ENCODE results near the gene CHAC1.
"Not testable (repeated sequence)": the region's sequence is repeated elsewhere in the genome, so short reads cannot be mapped to it uniquely, and the experiment has no call there.

The CHAC1 gene

DNA sequence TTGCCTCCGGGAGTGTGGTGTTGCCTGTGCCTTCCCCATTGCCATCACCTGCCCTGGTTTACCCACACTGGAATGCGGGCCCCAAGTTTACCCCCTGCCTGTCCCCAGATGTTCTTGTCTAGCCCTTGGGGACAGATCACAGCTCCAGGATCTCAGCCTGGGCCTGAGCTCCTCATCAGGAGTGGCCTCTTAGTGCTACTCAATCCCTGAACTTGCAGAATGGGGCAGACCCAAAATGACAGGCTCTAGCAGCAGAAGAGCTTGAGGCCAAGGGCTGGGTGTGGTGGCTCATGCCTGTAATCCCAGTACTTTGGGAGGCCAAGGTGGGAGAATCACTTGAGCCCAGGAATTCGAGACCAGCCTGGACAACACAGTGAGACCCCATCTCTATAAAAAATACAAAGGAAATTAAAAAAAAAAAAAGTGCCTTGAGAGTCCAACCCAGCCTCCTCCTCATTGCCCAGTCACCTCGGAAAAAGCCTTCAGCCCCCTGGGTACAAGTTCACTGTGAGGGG lies 3.8 kb downstream of the CHAC1 start:
- no peak for DNase-seq (ENCODE audit: low read depth, low spot score)

DNA sequence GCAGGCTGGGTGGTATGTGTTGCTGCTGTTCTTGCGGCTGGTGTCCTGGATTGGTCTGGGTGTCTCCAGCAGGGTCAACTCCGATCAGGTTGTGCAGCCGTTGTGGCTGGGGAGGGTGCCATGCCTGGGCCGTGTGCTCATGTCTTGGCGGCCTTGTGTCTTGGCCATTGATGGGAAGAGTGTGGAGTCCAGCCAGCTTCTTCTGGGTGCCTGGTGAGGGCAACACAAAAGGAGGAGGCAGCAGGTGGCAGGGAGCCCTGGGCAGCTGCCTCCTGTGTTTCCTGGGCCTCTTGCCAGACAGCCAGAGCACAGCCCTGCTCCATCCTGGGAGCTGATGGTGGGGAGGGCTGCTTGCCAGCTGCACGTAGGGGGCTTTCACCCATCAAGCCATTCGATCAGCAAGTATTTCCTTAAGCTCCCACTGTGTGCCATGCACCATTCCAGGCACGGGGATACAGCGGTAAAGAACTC lies 4.3 kb downstream of the CHAC1 start:
- DNase-seq (ENCODE audit: low read depth, low spot score) = no peak

DNA sequence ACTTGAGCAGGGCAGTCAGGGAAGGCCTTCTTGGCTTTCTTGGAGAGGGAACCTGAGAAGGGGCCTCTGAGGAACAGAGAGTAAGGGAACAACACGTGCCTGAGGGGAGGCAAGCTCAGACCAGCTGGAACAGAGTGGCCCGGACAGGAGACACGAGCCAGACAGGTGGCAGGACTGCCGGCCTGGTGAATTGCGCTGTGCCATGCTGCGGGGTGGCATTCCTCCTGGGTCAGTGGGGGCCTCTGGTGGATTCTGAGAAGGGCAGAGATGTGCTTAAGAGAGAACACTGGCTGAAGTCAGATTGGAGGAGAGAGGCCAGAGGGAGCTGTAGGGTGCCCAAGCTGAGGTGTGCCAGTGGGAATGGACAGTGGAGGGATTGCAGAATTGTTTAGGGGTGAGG lies 4.9 kb downstream of the CHAC1 start:
- DNase-seq (ENCODE audit: low read depth, low spot score) = no peak

DNA sequence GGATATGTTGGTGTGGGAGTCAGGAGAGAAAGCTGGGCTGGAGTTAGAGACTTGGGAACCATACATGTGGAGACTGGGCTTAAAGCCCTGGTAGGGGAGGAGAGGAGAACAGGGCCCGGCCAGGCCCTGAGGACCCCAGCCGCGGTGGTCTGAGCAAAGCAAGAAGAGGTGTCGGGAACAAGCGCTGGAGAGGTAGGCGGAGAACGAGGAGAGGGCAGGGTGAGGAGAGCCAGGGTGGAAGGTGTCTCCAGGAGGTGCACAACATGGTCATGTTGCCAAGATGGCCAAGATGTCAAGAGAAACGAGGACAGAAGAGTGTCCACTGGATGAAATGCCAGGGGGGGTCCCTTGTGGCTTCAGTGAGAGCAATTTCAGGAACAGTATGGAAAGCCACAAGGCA lies 5.5 kb downstream of the CHAC1 start:
- no peak for DNase-seq (ENCODE audit: low read depth, low spot score)

DNA sequence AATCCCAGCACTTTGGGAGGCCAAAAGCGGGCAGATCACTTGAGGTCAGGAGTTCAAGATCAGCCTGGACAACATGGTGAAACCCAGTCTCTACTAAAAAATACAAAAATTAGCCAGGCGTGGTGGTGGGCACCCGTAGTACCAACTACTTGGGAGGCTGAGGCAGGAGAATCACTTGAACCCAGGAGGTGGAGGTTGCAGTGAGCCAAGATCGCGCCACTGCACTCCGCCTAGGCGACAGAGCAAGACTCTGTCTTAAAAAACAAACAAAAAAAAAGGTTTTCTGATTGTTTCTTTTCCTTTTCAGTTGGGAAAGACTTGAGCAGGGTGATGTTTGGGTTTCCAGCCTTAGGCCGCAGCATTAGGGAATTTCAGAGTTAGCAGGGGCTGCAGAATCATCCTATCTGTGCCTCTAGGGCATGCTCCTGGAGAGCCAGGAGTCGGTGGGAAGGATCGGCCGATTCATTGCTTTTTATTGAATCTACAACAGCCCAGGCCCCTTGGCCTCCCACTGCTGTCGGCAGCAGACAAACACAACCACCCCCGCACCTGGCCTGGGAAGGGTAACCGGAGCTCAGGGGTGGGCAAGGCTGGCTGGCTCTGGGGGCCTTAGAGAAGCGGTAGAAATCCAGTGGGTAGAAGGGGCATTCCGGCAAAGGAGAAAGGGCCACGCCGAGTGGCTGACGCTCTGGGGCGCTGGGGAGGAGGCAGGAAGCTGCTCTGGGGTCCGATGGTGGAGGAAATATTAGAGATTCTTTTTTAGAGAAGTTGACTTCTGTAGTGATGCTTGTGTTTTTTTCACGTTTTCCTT lies 6.3 kb downstream of the CHAC1 start:
- DNase-seq (ENCODE audit: low read depth, low spot score) = no peak

DNA sequence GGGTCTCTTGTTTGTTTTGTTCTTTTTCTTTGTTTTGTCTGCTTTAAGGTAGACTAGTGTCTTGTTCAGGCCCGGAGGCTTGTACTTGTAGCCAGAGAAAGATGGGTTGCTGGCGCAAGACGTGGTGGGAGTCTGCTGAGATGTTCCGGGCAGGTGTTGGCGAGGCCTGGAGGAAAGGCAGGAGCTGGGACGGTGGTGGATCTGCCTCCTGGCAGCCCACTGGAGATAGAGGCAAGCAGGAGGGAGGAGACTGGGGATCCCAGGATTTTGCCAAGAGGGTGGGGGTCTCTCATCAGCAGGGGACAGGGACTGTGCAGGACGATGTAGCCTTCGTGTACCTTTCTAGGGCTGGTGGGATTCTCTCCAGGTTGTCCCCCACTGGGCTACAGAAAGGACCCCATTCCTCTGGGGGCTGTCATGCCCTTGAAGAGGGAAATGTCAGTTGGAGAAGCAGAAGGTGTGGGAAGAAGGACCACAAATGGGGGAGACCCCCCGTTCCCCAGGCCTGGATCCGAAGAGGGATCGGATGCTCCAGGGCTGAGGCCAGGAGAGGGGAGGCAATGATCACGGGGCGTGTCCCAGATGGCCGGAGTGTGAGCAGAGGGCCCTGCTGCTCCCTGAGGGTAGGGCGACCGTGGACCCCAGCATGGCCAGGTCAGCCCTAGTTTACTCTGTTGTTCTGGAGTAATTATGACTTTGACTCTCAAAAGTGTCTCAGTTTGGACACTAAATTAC lies 7.0 kb downstream of the CHAC1 start:
- DNase-seq (ENCODE audit: low read depth, low spot score) = no peak

DNA sequence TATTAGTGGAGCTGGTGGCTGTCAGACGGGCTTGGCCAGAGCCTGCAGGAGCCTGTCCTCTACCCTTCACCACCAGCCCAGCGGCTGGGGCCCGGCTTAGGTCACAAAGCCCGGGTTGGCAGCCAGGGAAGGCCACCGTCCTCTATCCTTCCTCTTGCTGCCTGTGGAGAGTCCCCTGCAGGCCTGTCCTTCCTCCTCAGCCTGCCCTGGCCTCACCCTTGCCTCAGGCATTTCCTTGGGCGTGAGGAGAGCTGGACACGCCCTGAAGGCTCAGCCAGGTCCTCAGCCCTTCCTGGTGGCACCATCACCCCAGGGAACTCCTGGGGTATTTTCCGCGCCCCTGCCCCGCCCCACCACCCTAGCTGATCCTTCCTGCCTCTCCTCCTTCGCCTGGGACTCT lies 7.7 kb downstream of the CHAC1 start:
- no peak for DNase-seq (ENCODE audit: low read depth, low spot score)

DNA sequence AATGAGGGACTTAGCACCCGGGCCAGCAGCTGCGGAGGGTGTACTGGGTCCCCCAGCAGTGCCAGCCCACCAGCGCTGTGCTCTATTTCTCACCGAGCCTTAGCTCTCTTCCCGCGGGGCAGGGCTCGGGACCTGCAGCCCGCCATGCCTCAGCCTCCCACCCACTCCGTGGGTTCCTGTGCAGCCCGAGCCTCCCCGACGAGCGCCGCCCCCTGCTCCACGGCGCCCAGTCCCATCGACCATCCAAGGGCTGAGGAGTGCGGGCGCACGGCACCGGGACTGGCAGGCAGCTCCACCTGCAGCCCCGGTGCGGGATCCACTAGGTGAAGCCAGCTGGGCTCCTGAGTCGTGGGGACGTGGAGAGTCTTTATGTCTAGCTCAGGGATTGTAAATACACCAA lies 8.5 kb downstream of the CHAC1 start:
- not testable (repeated sequence) for DNase-seq (ENCODE audit: low read depth, low spot score)

DNA sequence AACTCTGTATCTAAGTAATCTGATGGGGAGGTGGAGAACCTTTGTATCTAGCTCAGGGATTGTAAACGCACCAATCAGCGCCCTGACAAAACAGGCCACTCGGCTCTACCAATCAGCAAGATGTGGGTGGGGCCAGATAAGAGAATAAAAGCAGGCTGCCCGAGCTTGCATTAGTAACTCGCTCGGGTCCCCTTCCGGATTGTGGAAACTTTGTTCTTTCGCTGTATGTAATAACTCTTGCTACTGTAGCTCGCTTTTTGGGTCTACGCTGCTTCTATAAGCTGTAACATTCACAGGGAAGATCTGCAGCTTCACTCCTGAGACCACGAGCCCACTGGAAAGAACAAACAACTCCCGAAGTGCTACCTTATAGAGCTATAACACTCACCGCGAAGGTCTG lies 9.0 kb downstream of the CHAC1 start:
- not testable (repeated sequence) for DNase-seq (ENCODE audit: low read depth, low spot score)

DNA sequence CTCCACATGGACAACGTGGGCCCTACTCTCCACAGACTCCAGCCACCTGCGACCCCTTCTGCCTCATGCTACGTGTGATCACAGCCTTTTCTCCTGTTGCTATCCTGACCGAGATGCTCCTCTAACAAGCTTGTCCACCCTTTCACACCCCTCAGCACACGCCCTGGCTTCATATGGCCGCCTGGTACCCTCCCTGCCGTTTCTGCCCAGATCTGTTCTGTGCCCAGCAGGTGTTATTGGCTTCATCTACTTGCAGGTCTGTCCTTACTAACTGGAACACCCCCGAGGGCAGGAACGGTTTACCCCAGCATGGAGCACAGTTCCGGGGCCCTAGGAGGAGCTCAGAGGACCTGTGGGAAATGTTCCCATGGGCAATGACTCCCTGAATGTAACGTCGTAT lies 9.9 kb downstream of the CHAC1 start:
- DNase-seq (ENCODE audit: low read depth, low spot score) = no peak

DNA sequence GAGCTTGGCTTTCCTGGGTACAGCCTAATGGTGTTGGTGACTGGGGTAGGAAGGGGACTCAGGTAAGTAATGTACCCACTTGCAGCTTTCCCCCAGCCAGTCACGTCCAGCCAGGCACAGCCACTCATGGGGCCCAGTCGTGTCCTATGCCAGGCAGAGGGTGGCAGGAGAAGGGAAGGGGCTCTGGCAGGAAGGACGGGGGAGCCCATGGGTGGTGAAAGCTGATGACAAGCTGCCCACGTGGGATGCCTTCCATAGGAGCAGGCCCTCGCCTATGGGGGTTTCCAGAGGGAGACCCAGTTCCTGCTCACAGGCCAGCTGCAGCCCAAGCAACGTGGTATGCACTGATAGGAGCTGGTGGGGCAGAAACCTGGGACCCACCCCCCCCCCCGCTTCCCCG lies 10.7 kb downstream of the CHAC1 start:
- DNase-seq (ENCODE audit: low read depth, low spot score) = no peak

DNA sequence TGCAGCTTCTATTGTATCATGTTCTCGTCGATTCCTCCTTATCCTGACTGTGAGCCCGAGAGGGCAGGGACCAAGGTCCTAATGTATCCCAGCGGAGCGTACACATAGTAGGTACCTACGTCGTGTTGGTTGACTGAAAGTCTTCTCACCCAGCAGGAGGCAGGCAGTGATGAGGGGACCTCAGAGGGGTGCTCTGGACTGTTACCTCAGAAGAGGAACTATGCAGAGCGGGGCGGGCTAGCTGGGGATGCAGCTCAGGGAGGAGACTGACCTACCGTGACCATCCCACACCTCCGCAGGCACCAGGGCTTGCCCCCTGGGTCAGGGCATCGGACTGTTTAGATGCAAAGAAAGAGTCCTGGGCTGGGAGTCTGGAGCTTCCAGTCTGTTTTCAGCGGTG lies 11.4 kb downstream of the CHAC1 start:
- DNase-seq (ENCODE audit: low read depth, low spot score) = no peak

DNA sequence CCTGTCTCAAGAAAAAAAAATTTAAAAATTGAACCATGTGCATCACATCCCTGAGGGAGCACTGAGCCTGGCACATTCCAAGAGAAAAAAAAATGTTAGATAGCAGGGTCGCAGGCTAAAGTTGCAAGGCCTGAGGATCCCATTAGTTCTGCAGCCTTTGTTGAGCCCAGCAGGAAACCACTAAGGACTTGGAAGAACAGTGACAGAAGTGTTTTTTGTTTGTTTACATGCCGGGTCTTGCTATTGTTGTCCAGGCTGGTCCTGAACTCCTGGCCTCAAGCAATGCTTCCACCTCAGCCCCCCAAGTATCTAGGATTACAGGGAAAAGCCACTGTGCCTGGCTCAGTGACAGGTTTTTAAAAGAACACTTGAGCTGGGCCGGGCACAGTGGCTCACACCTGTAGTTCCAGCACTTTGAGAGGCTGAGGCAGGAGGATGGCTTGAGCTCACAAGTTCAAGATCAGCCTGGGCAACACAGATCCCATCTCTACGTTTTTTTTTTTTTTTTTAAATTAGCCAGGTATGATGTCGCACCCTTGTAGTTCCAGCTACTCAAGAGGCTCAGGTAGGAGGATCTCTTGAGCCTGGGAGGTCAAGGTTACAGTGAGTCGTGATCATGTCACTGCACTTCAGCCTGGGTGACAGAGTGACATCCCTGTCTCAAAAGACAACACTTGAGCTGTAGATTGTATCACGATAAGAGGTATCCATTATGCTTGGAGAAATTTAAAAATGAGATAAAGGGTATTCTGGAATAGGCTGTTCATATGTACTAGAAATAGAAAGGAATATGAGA lies 15.2 kb downstream of the CHAC1 start:
- DNase-seq (ENCODE audit: low read depth, low spot score) = no peak

DNA sequence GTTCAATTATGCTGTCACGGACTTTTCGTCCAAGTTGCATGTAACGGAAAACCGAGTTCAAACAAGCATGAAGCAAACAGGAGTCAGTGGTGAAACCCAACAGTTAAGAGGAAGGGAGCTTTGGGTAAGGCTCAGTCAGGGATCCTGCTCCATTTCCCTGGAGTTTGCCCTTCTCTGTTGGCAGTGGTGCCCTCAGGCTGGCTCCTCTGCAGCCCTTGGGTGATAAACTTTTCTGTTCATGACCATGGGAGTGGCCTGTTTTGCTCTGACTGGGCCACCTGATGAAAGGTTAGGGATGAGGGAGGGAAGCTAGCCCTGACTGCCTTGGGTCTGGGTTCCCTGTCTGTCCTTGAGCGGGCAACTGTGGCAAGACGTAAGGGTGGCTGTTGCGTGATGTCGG lies 16.1 kb downstream of the CHAC1 start:
- DNase-seq (ENCODE audit: low read depth, low spot score) = no peak

DNA sequence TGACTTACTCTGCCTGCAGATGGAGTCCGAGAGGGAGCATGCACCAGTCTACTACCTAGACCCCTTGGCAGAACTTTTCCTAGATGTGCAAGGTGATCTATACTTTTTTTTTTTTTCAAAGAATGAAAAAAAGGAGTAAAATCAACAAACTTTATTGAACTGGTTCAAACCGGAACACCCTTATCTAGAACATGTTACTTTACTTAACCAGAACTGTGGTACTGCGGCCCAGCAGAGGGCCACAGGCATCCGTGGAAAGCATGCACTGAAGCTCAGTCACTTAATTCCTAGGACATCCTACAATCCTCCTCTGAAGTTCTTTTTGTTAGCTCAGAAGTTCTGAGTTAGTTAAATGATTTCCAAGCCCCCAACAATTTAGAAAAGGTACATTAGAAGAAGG lies 21.6 kb downstream of the CHAC1 start:
- DNase-seq (ENCODE audit: low read depth, low spot score) = no peak

DNA sequence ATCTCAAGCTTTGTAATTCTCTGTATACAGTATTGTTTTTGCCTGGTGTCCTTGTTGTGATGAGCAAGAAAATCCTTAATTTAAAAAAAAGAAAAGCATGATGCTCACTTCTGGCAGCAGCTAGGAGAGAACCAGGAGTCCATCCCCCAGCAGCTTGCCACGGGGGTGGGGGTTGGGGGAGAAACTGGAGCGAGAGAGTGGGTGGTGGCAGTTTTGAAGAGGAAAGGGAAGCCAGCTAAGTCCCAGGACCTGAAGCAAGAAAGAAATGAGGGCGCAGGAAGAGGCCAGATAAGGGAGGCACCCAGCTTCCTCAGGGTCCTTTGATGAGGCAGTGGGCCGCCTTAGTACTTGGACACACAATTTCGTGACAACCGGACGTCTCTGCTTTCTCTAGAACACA lies 23.5 kb downstream of the CHAC1 start:
- DNase-seq (ENCODE audit: low read depth, low spot score) = no peak

DNA sequence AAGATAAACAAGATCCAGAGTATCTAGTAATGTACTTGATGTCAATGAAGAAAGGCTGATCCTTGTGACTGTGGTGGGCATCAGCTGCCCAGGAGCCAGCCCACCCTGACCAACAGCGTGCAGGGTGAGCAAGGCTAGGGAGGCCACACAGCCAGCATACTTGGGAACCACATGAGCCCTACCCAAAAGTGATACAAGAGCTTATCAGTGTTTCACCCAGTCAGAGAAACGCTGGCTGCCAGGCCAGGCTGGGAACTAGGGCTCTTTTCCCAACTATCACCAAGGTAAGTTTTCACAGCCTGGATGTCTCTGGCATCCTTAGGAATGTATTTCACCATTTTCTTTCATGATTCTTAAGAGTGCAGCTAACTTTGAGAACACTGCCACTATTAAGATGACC lies 24.9 kb downstream of the CHAC1 start:
- DNase-seq (ENCODE audit: low read depth, low spot score) = no peak

DNA sequence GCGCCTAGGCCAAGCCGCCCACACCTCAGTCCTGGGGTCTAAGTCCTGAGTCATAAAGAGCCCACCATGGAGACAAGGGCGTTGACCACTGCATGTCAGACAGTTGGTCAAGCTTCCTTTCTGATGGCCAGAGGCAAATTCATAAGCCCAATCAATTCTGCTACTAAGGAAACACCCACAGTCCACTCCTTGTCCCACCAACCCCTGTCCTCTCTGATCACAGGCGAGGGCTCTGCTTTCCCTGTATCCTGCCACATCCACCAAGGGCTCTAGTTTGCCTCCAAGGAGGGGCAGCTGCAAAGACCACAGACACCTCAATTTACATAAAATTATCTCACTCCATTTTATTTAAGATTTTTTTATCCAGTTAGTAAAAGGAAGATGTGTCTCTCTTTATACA lies 25.3 kb downstream of the CHAC1 start:
- DNase-seq (ENCODE audit: low read depth, low spot score) = no peak

DNA sequence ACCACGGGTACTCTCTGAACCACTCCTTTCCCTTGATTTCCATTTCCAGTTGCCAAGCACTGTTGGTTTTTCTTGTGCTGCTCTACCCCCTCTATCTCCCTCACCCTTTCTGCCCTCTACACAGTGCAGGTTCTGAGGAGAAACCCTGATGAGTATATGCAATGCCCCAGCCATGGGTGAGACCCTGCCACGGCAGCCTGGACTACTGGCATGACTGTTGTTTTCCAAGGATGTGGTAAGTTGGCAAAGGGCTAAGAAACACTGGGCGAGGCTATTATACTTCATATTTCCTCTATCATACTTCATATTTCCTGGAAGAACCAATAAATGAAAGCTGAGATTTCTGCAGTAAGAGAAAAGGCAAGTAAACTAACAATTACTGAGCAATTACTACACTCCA lies 27.9 kb downstream of the CHAC1 start:
- no peak for DNase-seq (ENCODE audit: low read depth, low spot score)

DNA sequence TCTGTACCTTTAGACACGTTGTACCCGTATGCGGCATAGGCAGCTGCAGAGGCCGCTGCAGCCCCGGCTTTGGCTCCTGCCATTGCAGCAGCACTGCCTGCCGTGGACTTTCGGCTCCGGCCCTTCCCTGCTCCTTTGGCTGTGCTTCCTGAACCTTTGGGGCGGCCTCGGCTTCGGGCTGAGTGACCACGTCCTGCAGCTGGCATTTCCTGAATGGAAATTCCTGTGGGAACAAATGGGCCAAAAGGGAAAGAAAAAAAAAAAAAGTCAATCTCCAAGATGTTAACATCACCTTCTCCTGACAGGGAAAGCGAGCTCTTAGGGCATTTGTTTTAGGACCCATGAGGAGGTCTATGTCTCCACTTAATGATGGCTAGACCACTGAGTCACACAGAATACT lies 29.6 kb downstream of the CHAC1 start:
- no peak for DNase-seq (ENCODE audit: low read depth, low spot score)

DNA sequence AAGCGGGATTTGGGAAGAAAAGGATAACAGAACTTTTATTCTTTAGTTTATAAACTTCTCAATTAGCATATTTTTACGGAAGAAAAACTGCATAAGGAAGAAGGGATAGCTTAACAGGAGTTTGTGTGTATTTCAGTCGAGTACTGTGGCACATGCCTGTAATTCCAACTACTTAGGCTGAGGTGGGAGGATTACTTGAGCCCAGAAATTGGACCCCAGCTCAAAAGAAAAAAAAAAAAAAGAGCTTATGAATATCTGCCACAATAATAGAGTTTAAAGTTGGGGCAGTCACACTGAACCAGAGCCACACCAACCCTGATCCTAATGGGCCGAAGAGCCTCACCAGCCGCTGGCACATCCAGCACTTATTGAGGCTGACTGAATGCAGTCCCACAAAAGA lies 31.1 kb downstream of the CHAC1 start:
- DNase-seq (ENCODE audit: low read depth, low spot score) = no peak

DNA sequence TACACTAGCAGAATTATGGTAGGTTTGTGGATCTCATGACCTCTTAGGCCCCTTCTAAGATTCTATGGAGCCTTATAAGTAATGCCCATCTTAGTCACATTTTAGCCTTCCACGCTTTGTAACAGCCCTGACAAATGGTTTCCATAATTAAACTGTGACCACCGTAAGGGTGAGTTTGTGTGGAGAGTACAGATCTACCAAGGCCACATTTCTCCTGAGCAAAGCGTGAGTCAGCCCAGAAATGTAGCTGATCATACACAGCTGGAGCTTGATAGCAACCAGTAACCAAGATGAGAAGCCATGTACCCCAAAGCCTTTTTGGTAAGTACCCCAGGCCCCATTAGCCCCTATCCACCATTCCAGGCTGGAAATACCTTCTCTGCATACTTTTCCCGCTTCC lies 31.7 kb downstream of the CHAC1 start:
- DNase-seq (ENCODE audit: low read depth, low spot score) = no peak

Measured in activated naive CD8-positive, alpha-beta T cell treated with anti-CD3 and anti-CD28 coated beads, Interleukin-2, amount 50 U/mL, for 16 hours (primary cell).